GM19372 (cell line): ENCODE measurements around the gene THRB.

Experiments
- ATAC-seq: cut with Tn5 transposase; IDR thresholded peaks from one replicate; pipeline ENCODE4 v1.9.1; 2021; ENCODE audit warnings: mild to moderate bottlenecking, low read depth, moderate library complexity; ENCODE audit not compliant: unreplicated experiment

The THRB gene

GRCh38 chr3:24387000-24387399 lies 107.7 kb downstream of the THRB start:
- no peak for ATAC-seq

- ATAC-seq = no peak
Observed at GRCh38 chr3:24386458-24386857, 108.2 kb downstream of the THRB start.

- no peak for ATAC-seq
Observed at GRCh38 chr3:24385012-24385615, 109.5 kb downstream of the THRB start.

- no peak for ATAC-seq
Observed at GRCh38 chr3:24382647-24383046, 112.0 kb downstream of the THRB start.

GRCh38 chr3:24379936-24380335 lies 114.7 kb downstream of the THRB start:
- no peak for ATAC-seq

- ATAC-seq = no peak
Observed at GRCh38 chr3:24378313-24378712, 116.3 kb downstream of the THRB start.

- no peak for ATAC-seq
Observed at GRCh38 chr3:24377218-24377993, 117.2 kb downstream of the THRB start.

- ATAC-seq = no peak
Observed at GRCh38 chr3:24375947-24376384, 118.7 kb downstream of the THRB start.

GRCh38 chr3:24374801-24375200 lies 119.8 kb downstream of the THRB start:
- ATAC-seq = no peak

GRCh38 chr3:24373198-24373959 lies 121.3 kb downstream of the THRB start:
- ATAC-seq = no peak

GRCh38 chr3:24372559-24373197 lies 122.0 kb downstream of the THRB start:
- no peak for ATAC-seq

- no peak for ATAC-seq
Observed at GRCh38 chr3:24370352-24371090, 124.1 kb downstream of the THRB start.

GRCh38 chr3:24368605-24369004 lies 126.0 kb downstream of the THRB start:
- no peak for ATAC-seq

- ATAC-seq = no peak
Observed at GRCh38 chr3:24367664-24368264, 126.9 kb downstream of the THRB start.

GRCh38 chr3:24367216-24367615 lies 127.4 kb downstream of the THRB start:
- no peak for ATAC-seq

- ATAC-seq = no peak
Observed at GRCh38 chr3:24365168-24365567, 129.5 kb downstream of the THRB start.

GRCh38 chr3:24364359-24364758 lies 130.3 kb downstream of the THRB start:
- no peak for ATAC-seq

- no peak for ATAC-seq
Observed at GRCh38 chr3:24363242-24363641, 131.4 kb downstream of the THRB start.

GRCh38 chr3:24361623-24362022 lies 133.0 kb downstream of the THRB start:
- ATAC-seq = no peak

- ATAC-seq = no peak
Observed at GRCh38 chr3:24360957-24361356, 133.7 kb downstream of the THRB start.
